ENCODE measurements around the gene NUDT16L1. TPM values are rescaled to one million over a fixed set of nuclear protein-coding genes. Genes with fewer than 3 reads are reported as not detected.

Gene NUDT16L1
- total RNA-seq, 6 experiments from 2014 or later = 17.8 to 36.3 (median 23.0) TPM

- Histone ChIP-seq H3K27me3 (no peaks in the 10 kb centered on the region), H3K4me3 (peak overlapping the region in 2 of 3 donors; percentile 45 to 54), H3K36me3 (peaks cover 0 to 8% (median 3%) of the 10 kb centered on the region in 4 donors), H3K27ac (peak overlapping the region; percentile 70 to 96 (median 80)), H3K4me1 (peaks cover 2 to 80% (median 37%) of the 10 kb centered on the region in 4 donors), H3K9me3 (no peaks in the 10 kb centered on the region)
- WGBS (ENCODE audit: insufficient coverage, low coverage, low lambda C conversion rate, missing lambda C conversion rate) = 22% methylated on average over 5 of the region's 20 CpGs
- ATAC-seq (peak; percentile 33 to 67 (median 60)), DNase-seq (peak; percentile 78 to 91 (median 87))
- intact Hi-C loops (cut with DNase I) = no loop called here
- TF ChIP-seq CTCF (IDR thresholded peaks at IDR 0.05) = no peak
- TF ChIP-seq POLR2A (IDR thresholded peaks at IDR 0.05) = no peak
These were observed 14.1 kb upstream of the NUDT16L1 start for GRCh38 chr16:4679156-4679849.

- Histone ChIP-seq H3K9me3 (no peaks in the 10 kb centered on the region), H3K27me3 (no peaks in the 10 kb centered on the region), H3K4me1 (peaks cover 2 to 84% (median 40%) of the 10 kb centered on the region in 4 donors), H3K4me3 (peak overlapping the region in 2 of 3 donors; percentile 45 to 54), H3K36me3 (peaks cover 0 to 9% (median 3%) of the 10 kb centered on the region in 4 donors), H3K27ac (peak overlapping the region; percentile 70 to 96 (median 80))
- 7% methylated on average over 26 of the region's 47 CpGs for WGBS (ENCODE audit: insufficient coverage, low coverage, low lambda C conversion rate, missing lambda C conversion rate)
- intact Hi-C loops (cut with DNase I) = no loop called here
- peak; percentile 9 to 32 (median 16) for ATAC-seq
- peak; percentile 86 to 93 (median 92) for DNase-seq
- TF ChIP-seq CTCF (IDR thresholded peaks at IDR 0.05) (no peak), POLR2A (IDR thresholded peaks at IDR 0.05) (peak; percentile 65)
These were observed 13.3 kb upstream of the NUDT16L1 start for GRCh38 chr16:4679850-4680636.

- no peaks in the 10 kb centered on the region for H3K9me3 ChIP-seq
- peak; percentile 78 to 93 (median 83) for DNase-seq
- H3K27me3 ChIP-seq = no peaks in the 10 kb centered on the region
- WGBS (ENCODE audit: insufficient coverage, low coverage, low lambda C conversion rate, missing lambda C conversion rate) = 40% methylated on average over 20 of the region's 26 CpGs
- ATAC-seq = peak; percentile 0 to 20 (median 3)
- peaks cover 0 to 10% (median 3%) of the 10 kb centered on the region in 4 donors for H3K36me3 ChIP-seq
- peak overlapping the region in 2 of 3 donors; percentile 45 to 54 for H3K4me3 ChIP-seq
- intact Hi-C loops (cut with DNase I) = no loop called here
- H3K4me1 ChIP-seq = peaks cover under 1 to 79% (median 40%) of the 10 kb centered on the region in 4 donors
- TF ChIP-seq POLR2A (IDR thresholded peaks at IDR 0.05) (peak; percentile 60), CTCF (IDR thresholded peaks at IDR 0.05) (no peak)
- peak overlapping the region; percentile 70 to 96 (median 80) for H3K27ac ChIP-seq
These were observed 12.5 kb upstream of the NUDT16L1 start for GRCh38 chr16:4680673-4681470.

GRCh38 chr16:4681471-4682083 lies 11.8 kb upstream of the NUDT16L1 start:
- peaks cover 0 to 14% (median 6%) of the 10 kb centered on the region in 4 donors for H3K36me3 ChIP-seq
- H3K27ac ChIP-seq = peak overlapping the region; percentile 70 to 96 (median 80)
- peaks cover 0 to 72% (median 34%) of the 10 kb centered on the region in 4 donors for H3K4me1 ChIP-seq
- ATAC-seq = no peak
- no peak overlapping the region for H3K4me3 ChIP-seq
- intact Hi-C loops (cut with DNase I) = no loop called here
- 63% methylated on average over 25 of the region's 39 CpGs for WGBS (ENCODE audit: insufficient coverage, low coverage, low lambda C conversion rate, missing lambda C conversion rate)
- peak in 1 of 3 donors; percentile 38 for DNase-seq
- TF ChIP-seq POLR2A (IDR thresholded peaks at IDR 0.05) = no peak
- no peak for TF ChIP-seq CTCF (IDR thresholded peaks at IDR 0.05)
- H3K27me3 ChIP-seq = no peaks in the 10 kb centered on the region
- no peaks in the 10 kb centered on the region for H3K9me3 ChIP-seq
